Middle frontal gyrus (tissue), 1 donor: Measurements from ENCODE around the gene ERAS.
"Not testable (repeated sequence)": the region's sequence is repeated elsewhere in the genome, so short reads cannot be mapped to it uniquely, and the experiment has no call there.

Experiments
- DNase-seq: peaks from one replicate; pipeline ENCODE4 v3.0.0-alpha.2; 2015; ENCODE audit warnings: low spot score; ENCODE audit errors: extremely low spot score

The ERAS gene

DNA sequence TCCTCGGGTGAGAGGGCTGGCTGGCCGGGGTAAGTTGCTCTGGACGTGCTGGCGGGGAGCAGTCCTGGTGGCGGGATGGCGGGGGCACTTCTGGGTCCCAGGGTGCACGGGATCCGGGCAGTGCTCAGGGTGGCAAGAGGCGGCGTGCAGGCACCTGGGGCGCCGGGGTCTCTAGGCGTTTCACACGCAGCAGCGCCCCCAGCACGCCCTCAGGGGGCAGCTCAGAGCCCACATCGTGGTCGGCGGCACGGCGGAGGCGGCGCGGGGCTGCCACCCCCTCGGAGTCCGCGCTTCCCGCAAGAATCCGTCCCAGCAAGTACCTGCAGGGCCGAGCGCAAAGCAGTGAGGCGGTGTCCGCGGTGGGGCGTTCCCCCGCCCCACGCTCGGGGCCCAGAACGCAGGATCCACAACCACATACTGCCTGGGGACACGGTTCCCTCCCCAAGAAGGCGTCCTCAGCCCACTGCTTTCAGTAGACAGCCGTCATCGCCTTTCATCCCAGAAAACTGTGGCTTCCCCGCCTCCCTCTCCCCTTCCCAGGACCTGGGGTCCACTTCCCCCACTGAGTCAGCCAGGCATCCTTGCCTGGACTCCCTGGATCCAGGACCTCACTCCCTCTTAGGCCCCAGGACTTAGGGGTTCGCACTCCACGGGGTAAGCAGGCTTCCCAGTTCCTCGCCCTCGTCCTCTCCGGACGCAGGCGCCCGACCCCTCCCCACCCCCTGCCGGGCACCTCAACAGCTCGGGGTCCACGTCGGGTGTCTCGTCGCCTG is 5.0 kb downstream of the ERAS start:
- no peak for DNase-seq

DNA sequence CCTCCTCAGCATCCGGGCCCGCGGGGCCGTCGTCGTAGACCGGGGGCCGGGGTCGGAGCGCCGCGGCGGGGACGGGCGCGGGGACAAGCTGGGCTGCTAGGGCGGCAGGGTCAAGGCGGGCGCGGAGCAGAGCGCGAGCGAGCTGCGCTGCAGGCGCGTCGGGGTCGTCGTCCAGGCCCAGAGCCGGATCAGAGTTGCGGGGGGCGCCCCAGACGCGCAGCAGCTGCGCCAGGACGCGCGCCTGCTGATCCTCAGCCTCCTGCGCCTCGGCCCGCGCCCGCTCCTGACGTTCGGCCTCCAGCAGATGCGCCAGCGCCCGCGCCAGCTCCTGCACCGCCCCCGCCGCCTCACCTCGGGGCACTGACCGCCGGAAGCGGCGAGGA is 5.6 kb downstream of the ERAS start:
- DNase-seq: no peak

DNA sequence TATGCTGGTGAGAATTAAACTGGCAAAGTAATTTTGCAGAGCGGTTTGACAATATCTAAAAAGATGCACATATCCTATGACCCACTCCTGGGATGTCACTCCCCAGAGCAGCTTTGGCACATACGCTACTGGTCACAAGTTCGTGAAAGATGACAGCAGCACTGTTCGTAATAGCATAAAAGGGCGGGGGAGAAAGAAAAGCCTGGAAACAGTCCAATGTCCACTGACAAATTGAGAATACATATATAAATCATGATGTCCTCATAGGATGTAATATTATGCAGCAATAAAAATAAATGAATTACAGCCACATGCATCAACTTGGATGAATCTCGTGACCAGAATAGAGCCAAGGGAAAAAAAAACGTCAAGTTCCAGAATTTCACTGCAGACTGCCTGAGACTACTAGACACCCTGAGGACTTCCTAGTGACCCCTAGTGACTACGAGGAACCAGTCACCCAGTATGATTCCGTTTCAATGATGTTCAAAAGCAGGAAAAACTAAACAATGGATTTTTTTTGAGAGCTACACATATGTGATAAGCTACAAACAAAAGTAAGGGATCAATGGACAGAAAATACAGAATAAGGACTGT is 7.3 kb downstream of the ERAS start:
- no peak for DNase-seq

DNA sequence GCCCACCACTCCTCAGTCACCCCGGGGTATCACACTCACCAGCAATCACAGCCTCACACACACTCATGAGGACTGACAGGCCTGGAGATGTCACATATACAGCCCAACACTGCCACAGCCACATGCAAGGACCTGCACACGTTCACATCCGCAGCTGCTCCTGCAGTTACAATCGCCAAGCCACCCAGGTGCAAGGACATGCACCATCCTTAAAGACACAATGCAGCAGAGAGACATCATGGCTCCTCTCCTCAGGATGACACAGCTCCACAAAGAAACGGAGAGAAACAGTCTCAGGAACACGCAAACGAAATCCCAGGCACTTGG is 8.0 kb downstream of the ERAS start:
- no peak for DNase-seq

DNA sequence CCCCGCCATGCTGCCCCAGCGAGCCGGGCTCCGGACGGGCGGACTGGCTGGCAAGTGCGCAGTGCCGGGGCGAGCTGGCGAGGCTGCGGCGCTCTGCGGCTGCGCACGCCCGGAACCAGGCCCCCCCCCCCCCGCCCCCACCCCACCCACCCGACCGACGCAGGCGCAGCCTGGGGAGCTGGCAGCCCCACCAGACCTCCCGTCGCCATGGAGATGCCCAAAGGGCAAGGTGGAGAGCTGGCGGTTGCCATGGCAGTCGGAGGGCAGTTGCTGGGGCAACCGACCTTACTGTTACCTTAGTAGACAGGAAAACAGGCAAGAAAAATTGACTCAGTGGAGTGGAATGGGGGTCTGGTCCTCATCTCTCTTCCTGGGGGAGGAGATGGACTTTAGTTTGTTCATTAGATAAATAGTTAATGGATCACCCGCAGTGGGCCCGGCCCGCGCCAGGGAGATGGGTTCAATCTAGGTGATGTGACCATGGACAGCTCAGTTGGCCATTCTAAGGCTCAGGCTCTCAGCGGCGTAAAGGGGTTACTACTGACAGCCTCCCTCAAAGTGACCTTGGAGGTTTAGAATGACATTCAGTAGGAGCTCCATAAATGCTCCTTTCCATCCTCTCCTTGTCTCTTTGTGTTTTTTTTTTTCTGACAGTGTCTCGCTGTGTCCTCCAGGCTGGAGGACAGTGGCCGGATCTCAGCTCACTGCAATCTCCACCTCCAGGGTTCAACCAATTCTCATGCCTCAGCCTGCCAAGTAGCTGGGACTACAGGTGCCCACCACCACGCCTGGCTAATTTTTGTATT is 9.4 kb downstream of the ERAS start, which contains the start of gene PCSK1N:
Gene PCSK1N (minus strand): TSS at position 87 of the 806 bp plus-strand sequence. CDS start 78 bp downstream, at position 9.
- DNase-seq: no peak

DNA sequence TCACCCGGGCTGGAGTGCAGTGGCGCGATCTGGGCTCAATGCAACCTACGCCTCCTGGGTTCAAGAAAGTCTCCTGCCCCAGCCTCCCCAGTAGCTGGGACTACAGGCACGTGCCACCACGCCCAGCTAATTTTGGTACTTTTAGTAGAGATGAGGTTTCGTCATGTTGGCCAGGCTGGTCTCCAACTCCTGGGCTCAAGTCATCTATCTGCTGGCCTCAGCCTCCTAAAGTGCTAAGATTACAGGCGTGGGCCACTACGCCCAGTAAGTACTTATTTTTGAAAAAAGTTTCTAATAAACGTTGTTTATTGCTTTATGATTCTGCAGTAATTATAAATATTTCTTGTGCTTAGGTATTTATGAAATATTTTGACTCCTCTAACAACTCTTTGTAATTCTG is 13.4 kb downstream of the ERAS start:
- DNase-seq: no peak

DNA sequence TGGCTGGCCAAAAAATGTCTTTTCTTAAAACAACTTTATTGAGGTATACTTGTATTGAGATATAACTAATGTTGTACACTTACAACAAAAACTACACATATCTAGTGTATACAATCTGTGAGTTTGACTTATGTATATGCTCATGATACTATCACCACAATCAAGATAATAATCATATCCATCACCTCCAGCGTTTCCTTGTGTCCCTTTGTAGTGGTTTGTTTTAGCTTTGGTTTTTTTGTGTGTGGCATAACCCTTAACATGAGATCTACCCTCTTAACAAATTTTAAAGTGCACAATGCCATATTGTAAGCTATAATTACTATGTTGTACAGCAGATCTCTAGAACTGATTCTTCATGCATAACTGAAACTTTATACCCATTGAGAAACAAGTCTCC is 22.5 kb downstream of the ERAS start:
- DNase-seq: no peak

DNA sequence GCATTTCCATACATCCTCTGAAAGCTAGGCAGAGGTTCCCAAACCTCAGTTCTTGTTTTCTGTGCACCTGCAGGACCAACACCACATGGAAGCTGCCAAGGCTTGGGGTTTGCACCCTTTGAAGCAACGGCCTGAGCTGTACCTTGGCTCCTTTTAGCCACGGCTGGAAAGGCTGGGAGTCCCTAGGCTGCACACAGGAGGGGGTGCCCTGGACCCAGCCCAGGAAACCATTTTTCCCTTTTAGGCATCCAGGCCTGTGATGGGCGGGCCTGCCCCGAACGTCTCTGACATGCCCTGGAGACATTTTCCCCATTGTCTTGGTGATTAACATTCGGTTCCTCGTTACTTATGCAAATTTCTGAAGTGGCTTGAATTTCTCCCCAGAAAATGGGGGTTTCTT is 26.5 kb downstream of the ERAS start:
- DNase-seq: no peak

DNA sequence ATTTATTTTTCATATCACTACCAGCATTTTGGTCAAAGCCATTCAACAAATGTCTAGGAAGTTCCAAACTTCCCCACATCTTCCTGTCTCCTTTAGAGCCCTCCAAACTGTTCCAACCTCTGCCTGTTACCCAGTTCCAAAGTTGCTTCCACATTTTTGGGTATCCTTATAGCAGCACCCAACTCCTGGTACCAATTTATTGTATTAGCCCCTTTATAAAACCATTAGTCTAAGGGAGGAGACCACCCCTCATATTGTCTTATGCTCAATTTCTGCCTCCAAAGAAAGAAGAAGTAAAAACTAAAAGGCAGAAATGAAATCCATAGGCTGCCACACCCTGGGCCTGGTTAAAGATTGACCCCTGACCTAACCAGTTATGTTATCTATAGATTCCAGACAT is 27.2 kb downstream of the ERAS start:
- not testable (repeated sequence) for DNase-seq

DNA sequence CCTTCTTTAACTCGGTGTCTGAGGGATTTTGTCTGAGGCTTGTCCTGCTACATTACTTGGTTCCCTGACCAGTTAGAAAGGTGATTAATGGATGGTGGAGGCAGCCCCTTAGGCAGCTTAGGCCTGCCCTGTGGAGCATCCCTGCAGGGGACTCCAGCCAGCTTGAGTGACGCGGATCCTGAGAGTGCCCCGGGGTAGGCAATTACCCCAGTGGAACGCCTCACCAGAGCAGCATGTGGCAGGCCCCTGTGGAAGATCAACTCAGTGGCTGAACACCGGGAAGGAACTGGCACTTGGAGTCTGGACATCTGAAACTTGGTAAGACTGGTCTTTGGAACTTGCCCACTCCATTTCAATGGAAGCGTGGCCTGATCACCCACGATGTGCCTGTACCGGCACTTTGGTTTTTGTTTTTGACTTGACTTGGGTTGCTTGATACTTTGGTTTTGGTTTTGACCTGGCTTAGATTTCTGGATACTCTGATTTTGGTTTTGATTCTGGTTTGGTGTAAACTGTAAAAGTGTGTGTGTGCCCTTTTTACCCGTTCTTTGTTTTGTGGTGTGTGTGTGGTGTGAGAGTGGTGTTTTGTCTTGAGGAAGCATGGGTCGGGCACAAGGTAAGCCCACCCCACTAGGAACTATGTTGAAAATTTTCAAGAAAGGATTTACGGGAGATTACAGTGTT is 27.9 kb downstream of the ERAS start:
- not testable (repeated sequence) for DNase-seq

DNA sequence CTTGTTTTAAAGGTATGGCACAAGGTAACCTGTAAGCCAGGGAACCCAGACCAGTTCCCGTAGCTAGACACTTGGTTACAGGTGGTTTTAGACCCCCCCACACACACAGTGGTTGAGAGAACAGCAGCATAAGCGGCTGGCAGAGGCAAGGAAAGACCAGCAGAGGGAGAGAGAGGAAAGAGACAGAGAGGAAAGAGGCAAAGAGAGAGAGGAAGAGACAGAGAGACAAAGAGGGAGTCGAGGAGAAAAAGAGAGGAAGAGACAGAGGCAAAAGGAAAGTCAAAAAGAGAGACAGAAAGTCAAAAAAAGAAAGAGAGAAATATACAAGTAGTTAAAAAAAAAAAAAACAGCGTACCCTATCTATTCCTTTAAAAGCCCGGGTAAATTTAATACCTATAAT is 28.6 kb downstream of the ERAS start:
- no peak for DNase-seq

DNA sequence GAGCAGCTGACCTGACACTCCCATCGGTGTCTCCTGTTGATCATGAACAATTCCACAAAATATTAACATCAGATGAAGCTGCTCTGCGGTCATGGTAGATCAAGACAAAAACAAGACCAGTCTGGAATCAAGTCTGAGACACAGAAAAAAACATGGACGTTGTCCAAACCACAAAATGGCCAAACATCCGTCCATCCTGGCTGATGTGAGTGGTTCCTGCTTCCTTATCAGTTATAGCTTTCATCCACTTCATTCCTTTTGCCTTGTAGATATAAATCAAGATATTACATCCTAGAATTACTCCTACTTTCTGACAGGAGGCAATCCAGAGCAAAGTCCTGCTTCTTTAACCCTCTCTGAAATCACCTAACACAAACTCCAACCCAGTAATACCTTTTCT is 37.9 kb downstream of the ERAS start:
- DNase-seq: no peak

DNA sequence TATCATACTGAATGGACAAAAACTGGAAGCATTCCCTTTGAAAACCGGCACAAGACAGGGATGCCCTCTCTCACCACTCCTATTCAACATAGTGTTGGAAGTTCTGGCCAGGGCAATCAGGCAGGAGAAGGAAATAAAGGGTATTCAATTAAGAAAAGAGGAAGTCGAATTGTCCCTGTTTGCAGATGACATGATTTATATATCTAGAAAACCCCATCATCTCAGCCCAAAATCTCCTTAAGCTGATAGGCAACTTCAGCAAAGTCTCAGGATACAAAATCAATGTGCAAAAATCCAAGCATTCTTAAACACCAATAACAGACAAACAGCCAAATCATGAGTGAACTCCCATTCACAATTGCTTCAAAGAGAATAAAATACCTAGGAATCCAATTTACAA is 45.7 kb downstream of the ERAS start:
- not testable (repeated sequence) for DNase-seq

DNA sequence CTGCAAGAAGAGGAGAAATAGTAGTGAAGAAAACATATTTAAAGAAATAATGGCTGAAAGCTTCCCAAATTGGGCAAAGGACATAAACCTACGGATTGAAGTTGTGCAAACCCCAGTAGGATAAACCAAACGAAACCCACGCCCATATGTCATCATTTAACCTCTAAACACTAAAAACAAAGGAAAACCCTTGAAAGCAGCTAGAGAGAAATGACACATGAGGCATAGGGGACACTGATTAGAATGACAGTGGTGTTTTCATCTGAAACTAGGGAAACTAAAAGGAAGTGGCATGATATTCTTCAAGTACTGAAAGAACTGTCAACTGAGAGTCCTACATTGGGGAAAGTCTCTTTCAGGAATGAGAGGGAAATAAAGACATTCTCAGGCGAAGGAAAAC is 50.6 kb downstream of the ERAS start:
- DNase-seq: not testable (repeated sequence)
